GM21786 (cell line): ENCODE results near the gene TSPAN31.

Experiments used
- ATAC-seq: cut with Tn5 transposase; IDR thresholded peaks from one replicate; pipeline ENCODE4 v1.9.1; 2021; ENCODE audit not compliant: unreplicated experiment

TSPAN31 gene

DNA sequence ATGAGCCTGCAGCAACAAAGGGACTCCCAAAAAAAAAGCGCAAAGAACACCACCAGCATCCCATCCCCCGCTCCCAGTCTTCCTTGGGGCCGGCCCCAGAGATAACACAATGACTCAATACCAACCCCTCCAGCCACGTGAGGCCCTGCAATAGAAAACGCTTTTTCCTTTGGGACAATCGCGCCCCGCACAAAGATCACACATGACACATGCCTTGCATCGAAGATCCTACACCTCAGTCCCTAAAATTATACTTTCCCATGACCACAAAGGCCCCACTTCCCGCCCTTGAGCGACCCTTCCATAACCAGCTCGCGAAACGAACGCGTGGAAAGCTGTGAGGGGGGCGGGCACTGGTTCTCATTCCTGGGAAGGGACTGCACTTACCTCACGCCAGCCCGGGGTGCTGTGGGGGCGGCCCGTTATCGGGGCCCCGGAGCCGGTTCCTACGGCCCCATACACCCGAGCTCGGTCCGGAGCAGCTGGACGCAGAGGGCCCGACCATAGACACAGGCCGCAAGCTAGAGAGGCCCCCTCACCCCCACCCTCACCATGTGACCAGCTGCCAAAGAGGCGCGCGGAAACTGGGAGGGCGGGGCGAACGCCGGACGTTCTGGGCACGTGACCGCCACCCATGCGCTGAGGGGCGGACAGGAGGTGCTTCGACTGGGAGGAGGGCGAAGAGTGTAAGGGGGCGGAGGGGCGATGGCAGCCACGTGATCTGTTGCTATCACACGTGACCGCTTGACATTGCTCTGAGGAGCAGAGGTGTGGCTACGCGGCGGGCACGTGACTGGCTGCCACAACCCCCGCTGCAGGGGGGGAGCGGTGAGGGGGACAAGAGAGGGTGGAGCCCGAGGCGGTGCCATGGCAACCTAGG, 7.2 kb downstream of the TSPAN31 start, which contains the start of gene CDK4:
Gene CDK4 (minus strand): TSS at position 523 of the 880 bp plus-strand sequence. CDS start 593 bp downstream, outside the sequence.
- peak; percentile 72 for ATAC-seq

DNA sequence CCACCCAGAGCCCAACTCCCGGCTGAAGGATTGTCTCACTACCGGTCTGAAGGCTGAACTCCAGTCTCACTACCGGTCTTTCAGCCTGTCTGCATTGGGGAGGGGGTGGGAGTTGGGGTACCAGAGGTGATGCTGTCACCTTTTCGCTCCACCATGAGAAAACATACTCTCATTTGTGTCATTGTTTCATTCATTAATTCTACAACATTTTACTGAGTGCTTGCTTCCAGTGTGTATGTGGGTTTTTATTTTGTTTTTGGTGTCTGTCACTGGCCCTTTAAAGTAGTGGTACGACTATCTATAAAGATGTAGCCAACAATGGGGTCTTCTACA, 7.8 kb downstream of the TSPAN31 start:
- ATAC-seq = no peak

DNA sequence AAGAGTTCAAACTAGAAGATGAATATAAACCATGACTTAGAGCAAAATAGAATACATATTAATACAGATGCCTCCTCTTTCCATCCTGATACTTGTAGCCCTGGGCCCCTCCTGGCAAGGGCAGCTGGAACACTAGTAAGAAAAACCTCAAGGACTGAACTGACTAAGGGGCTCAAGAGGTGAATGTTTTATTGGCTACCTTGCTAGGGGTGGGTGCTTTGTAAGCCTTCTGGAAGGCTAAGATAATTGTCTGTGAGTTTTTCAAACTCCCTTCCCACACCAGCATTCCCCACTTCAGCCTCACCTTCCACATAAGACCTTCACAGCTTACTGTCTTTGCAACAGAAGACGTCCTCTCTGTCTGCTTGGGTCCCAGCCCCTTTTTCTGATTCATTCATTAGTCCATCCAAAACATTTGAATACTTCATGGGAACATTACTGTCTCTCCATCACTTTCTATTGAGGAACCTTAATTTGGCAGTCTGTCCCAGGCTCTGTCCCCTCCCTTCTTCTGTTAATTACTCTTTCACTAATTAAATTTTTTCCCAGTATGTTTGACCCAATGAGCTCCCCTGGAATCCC, 9.0 kb downstream of the TSPAN31 start:
- no peak for ATAC-seq

DNA sequence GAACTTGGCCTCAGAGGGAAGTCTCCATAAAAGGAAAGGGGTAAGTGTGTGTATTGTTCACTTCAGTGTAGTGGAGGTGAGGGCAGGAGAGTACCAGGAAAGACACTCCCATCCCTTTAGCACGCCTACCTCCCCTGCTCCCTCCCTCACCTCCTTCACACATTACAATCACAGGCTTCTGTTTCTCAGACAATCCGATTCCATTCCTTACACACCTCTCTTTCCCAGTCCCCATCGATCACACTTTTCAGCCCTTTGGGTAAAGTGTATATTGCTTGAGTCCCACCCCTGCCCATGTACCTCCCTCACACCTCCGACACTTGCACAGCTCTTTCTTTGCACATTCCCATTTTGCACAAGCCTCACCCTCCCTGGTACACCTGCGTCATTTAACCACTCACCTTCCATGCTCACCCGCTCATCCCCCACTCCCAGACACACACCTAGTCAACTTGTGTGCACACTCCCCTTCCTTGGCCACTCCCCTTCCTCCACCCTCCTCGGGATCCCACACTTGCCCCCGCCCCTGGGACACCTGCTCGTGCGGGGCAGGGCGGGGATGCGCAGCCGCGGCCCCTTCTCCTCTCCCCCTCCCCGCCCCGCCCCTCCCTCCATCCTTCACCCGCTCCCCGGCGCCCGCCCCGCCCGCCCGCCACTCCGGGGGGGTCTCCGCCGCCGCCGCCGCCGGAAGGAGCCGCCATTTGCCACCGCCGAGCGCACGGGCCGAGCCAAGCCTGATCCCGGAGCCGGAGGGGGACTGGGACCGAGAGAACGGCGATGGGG, 9.8 kb downstream of the TSPAN31 start, which contains the start of gene MARCHF9:
Gene MARCHF9 (plus strand): TSS at position 693 of the 783 bp plus-strand sequence. CDS start 426 bp downstream, outside the sequence.
- peak; percentile 36 for ATAC-seq

DNA sequence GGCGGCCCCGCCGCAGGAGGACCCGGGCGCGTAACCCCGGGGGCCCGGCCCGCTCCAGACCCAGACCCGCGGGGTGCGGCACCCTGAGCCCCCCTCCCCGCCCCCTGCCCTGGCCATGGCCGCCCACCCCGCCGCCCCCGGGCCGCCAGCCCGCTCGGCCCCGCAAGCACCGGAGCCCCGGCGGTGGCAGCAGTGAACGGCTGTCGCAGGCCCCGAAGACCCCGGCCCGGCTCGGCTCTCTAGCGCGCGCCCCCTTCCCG, 10.3 kb downstream of the TSPAN31 start:
- no peak for ATAC-seq

DNA sequence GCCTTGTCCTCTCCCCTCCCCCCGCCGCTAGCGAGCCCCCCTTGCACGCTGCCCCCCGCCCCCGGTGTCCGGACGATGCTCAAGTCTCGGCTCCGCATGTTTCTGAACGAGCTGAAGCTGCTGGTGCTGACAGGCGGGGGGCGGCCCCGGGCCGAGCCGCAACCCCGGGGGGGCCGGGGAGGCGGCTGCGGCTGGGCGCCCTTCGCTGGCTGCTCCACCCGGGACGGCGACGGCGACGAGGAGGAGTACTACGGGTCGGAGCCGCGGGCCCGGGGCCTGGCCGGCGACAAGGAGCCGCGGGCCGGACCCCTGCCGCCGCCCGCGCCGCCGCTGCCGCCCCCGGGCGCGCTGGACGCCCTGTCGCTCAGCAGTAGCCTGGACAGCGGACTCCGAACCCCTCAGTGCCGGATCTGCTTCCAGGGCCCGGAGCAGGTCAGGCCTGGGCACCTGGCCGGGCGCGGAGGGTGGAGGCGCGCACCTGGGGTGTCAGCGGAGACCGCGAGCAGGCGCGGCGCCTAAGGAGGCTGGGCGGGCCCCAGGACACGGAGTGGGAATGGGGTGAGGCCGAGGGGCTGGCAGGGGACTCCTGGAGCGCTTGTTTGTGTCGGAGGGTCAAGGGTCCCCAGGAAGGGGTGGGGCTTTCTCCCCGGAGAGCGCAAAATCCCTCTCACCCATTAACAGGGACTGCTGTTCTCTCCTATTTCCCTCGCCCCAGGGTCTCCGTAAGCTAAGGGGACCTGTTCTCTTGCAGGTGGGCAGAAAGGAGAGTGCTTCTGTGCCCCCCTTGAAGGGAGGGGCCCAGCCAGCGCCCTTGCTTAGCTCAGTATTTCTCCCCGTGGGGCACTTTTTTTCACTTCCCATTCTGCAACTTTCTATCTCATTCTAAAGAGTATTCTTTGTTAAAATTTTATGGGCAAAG, 10.9 kb downstream of the TSPAN31 start:
- ATAC-seq = no peak

DNA sequence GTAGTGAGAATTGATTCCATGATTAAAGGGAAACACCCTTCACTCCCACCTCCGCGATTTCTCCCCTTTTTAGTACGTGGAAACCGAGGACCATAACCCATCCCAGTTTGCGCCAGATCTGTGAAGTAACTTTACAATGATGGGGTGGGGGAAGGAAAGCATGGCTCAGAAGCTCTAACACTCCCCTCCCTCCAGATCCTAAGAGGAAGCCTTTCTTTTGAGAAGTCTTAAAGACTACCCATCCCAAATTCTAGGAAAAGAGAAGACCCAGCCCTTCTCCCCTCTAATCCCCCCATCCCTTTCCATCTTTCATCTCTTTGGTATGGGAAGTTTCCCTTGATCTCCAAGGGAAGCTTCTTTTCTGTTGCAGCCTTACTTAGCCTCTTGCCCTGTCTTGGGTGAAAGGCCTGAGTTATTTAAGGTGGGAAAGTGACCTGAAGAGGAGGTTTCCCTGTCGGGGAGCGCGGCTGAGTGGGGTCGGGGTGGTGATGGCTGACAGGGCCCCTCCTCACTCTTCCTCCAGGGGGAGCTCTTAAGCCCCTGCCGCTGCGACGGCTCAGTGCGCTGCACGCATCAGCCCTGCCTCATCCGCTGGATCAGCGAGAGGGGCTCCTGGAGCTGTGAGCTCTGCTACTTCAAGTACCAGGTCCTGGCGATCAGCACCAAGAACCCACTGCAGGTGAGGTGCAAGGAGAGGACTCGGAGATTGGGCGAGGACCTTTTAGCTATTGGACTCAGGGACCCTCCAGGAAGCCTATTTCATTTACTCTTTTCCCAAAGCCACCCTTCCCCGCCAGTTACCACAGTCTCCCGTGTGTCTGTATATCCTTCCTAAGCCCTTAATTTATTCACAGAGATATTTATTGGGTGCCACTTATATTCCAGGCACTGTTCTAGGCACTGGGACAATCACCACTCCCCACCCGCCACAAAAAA, 11.8 kb downstream of the TSPAN31 start:
- ATAC-seq = no peak

DNA sequence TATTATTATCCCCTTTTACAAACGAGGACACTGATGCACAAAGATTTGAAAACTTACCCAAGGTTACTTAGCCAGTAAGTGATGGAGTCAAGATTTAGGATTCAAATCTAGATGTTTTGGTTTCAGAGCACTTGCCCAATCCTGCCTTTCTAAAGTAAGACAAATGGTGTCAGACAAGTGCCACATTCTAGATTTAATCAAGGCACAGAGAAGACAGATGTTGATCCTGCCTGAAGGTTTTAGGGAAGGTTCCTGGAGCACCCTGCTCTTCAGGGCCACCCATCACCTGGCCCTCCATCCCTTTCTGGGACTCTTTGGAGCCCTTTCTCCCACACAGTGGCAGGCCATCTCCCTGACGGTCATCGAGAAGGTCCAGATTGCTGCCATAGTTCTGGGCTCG, 12.9 kb downstream of the TSPAN31 start:
- ATAC-seq = no peak

DNA sequence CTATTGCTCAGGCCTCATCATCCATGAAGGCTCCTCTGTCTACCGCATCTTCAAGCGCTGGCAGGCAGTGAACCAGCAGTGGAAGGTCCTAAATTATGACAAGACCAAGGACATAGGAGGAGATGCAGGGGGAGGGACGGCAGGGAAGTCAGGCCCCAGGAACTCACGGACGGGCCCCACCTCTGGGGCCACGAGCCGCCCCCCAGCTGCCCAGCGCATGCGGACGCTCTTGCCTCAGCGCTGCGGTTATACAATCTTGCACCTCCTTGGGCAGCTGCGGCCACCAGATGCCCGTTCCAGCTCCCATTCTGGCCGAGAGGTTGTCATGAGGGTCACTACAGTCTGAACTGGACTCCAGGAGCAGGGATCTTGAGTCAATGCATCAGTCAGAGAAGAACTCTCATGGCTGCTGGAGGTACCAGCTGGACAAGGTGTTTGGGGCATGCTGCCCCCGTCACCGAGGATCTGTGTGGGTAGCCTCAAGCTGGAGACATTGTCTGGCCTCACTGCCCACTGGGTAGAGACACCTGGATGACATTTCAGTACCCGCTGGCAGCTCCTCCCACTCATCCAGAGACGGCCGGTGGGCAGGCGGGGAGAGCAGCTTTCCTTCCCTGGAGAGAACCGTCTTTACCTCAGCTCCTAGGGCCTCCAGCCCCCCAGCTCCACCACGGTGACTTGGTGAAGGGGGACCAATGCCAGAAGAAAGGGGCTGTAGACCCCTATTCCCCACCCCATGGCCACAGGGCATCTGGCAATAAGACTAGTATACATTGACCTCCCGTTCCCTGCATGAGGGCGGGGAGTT, 13.9 kb downstream of the TSPAN31 start:
- no peak for ATAC-seq

DNA sequence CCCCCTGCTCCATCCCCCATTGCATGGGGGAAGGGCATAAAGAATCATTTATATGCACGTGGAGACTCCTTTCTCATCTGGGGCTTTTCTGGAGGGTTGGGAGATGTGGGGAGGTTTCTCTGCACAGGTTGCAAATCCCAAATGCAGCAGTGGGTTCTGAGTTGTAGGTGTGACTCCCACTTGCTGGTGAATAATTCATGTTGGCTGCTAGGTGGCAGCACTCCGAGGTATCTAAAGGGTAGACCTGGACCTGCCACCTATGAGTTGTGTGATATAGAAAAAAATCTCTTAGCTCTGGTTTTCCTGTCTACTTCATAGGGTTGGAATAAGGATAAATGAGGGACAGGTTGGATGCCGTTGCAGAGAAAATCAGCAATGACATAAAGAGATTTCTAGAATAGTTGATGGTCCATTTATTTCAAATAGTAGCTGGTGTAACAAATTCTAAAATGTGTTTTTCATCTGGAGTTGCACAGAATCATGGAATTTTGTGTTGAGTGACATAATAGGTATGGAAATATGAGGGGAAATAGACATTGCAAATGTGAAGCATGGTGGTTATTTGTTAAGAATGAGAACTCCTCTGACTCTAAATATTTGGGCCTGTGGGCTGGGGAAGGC, 14.6 kb downstream of the TSPAN31 start:
- no peak for ATAC-seq

DNA sequence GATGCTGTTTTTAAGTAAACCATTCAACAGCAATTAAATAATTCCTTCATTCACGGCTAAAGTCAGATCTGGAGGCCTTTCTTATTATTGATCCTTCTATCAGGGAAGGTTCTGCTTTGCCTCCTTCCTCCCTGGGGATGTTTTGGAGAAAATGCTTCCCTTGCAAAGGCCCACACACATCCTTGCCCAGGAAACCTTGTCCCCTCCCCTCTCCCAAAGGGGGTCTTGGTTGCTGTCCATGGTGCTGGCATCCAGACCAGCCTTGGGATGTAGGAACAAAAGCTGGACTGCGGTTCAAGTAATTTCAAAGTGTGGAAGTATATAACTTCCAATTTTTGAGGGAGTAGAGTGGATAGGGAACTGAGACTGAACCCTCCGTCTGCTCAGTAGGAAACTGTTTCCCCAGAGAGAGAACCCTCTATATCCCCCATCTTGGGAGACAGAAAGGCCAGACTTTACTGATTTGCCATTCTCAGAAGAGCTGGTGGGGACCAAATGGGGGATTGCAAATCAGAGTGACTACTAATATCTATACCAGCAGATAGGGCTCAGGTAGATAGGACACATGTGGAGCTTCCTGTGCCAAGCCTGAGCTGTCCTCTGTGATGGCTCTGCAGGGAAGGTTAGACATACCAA, 15.6 kb downstream of the TSPAN31 start:
- no peak for ATAC-seq

DNA sequence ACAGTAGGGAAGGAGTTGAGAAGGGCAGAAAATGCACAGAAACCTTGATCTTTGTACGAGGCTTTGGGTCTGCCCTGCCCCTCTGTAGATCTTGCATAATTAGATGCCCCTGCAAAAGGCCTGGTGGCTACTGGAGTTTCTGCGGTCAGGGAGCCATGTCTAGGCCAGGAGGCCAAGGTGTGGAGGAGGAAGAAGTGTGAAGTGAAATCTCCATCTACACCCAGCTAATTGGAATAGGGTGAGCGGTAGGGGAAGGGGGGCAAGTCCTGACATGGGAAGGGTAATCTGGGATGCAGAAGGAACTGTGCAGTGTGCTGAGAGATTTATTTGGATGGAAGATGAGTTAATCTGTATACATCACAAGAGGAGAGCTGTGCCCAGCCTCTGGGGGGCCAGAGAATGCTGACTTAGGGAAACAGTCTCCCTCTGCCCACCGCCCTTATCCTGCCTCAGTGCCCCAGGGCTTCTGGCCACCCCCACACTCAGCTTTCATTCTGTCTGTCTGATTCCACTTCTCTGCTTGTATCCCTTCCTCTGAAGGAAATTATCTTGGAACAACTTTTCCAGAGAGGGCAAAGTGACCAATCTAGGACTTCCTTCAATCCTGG, 16.7 kb downstream of the TSPAN31 start:
- ATAC-seq = no peak

DNA sequence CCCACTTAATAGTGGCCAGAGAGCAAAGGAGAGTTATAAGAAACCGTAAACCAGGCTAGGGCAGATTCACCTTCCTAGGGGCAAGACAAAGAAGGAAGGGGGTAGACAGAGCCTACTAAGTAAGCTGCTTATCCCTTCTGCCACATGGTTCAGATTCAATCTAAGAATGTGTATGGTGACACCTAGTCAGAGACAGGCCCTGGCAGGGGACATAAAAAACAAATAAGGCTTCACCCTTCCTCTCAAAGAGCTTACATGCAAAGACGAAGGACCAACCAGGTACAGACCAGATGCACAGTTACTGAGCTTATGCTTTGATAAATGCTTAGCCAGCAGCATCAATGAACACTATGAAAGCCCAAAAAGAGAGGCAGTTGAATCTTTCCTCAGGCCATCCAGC, 17.6 kb downstream of the TSPAN31 start:
- ATAC-seq = no peak

DNA sequence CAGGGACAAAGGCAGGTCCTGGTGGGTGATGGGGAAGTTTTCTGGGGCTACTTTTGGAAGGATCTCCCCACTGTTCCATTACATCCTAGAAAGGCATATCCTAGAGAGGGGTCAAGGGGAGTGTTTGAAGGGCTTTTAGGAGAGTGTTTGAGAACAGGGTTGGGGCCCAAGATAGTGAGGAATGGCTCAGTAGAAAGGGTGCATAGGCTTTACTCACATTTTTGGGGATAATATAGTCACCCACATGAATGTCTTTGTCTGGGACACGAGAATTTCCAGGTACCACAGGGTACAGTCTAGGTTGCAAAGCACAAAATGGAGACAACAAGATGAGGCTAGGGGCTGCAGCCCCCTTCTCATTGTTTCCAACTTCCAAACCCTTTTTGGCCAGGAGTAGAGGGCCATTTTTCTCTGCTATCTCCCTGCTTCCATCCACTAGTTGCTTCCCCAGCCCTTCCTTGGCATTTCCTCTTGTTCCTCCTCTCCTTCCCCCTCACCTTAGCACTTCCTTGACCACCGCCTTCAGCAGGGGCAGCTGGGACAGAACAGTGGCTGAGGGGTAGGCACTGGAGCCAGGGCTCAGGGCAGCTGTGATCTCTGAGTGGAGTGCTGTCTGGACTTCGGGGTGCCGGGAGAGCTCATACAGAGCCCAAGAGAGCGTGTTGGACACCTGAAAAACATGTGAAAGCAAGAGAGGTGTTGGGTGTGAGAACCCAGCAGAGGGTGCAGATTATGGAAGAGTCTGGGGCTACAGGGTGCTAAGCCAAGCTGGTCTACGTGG, 19.2 kb downstream of the TSPAN31 start:
- no peak for ATAC-seq

DNA sequence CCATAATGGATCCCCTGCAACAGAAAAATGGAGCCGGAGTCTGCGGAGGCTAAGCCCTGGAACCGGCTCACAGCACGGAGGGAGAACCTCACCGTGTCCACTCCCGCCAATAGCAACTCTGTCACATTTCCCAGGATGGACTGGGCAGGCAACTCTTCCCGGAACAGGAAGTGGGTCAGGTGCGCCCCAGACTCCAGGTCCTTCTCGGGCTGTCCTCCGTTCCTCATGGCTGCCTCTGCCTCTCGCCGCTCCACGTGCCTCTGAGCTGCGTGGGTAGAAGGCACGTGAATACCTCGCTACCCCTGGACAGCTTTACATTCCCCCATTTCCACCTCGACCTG, 19.8 kb downstream of the TSPAN31 start:
- peak; percentile 8 for ATAC-seq

DNA sequence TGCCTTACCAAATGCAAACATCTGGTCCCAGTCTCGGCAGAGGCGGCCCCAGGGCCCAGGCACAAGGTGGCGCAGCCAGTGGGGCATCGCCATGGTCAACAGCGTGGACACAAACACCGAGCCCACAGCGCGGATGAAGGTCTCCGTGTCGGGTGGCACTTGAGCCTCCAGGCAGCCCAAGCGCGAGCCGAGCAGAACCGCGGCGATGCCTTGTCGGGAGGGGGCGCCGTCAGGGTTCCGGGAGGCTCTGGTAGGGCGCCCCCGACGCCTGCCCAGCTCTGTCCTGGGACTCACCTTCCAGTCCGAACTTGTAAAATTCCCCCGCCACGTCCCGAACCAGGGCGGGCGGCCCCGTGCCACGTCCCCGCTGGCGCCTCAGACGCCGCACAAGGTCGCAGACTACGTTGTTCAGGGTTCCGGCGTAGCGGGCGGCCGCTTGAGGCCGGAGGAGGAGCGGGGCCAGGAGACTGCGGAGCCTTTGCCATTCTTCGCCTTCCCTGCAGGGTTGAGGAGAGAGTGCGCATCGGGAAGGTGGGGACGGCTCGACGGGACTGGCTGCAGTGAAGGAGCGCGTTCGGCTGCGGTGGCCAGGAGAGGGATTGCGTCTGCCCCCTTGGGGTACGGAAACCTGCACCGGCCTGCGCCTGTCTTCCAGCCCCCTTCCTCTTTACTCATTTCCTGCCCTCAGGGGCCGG, 20.3 kb downstream of the TSPAN31 start:
- ATAC-seq = peak; percentile 50
